ENCODE measurements around the gene SCAMP1.
A peak's percentile ranks its signal among the peaks of the same experiment; 100 is the strongest.
"Not testable (repeated sequence)": the region's sequence is repeated elsewhere in the genome, so short reads cannot be mapped to it uniquely, and the experiment has no call there.

Gene SCAMP1

DNA sequence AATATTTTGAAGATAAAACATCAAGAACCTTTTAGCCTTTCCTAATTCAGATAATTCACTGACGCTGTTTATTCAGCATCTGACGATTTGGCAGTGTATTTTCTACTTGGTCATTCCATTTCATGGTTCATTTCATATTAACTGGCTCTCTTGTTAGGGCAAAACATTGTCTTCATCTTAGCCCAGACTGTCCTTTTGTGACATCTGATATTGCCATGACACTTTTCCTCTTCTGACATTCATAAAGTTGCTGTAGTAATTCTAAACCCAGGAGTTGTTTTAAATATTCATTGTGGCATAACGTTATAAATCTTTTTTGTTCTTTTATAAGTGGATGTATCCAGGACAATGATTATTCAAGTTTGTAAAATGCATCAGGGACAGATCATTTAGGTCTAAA is 1.8 kb downstream of the SCAMP1 start:
- ATAC-seq, result no peak

DNA sequence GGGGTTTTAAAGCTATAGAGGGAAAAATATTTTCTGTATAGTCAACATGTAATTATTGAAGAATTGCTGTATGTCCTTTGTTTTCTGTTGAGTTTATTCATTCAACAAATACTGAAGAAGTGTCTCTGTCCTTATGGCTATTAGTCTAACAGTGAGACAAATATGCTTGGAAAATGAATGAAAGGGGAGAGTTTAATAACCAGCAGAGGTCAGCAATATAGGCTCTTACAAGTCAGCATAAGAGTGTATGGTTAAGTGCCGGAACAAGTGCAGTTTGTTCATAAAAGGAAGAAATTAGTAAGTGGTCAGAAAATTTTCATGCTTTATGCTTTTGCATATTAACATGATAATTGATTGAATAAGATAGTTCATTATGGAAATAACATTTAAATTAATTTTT is 3.6 kb downstream of the SCAMP1 start:
- no peak for ATAC-seq

DNA sequence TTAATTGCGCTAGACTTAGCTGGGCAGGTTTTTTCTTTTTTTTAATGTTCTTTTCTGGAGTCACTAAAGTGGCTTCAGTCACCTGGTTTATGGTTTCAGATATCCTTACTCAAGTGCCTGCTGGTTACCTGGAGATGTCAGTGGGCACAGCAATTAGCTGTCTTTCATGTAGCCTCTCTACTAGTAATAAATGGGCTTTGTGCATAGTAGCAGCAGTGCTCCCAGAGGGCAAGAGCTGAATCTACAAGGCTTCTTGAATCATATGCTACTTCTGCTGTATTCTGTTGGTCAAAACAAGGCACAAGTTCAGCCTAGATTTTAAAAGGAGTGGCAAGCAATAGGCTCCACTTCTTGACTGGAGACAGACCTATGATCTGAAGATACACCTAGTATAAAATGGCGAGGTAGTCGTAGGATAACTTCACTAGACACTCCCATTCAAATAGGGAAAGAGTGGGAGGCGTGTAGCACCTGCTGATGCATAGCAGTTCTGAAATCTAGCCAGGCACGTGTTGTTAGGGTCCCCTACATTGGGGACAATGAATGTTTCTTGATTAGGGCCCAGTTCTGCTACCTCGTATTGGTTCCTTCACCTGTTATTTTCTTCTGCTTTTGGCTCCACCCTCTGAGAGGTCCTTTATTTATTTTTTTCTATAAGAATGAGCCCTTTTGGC is 7.0 kb downstream of the SCAMP1 start:
- ATAC-seq, result peak; percentile 61 to 93

- no peak for ATAC-seq
These were observed 9.3 kb downstream of the SCAMP1 start for GRCh38 chr5:78369680-78370079.

DNA sequence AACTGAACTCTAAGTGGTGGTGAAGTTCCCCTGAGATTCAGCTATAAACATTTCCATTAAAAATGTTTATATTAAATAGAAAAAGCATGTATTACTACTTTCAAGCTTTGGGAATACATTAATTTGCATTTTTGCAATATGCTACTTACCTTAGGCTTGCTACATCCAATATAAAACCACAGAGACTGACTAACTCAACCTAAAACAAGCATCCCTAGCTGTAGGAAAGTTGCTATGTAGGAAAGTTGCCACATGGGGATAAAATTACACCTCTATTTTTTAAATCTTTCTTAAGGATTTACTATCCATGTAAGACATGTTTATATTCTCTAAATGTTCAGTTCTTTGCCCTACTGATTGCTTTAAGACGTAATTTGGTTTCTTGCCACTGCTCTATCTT is 12.8 kb downstream of the SCAMP1 start:
- ATAC-seq, result no peak

- ATAC-seq, result no peak
These were observed 15.9 kb downstream of the SCAMP1 start for GRCh38 chr5:78376315-78376714.

GRCh38 chr5:78377056-78377717 is 16.8 kb downstream of the SCAMP1 start:
- ATAC-seq, result peak in 1 of 2 donors; percentile 49

DNA sequence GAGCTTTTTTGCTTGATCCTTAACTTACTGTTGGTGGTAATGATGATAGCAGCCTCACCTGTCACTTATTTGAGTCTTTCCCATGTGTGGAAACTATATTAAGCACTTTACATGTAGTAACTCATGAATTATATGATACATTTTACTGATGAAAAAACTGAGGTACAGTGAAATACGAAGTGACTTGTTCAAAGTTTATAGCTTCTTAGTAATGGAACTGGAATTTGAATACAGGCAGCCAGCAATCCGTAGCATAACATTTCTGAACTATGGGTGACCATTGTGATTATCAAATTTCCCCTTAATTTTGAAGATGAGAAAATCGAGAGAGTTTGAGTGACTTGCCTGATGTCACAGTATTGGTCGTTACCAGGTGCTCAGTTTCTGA is 17.3 kb downstream of the SCAMP1 start:
- no peak for ATAC-seq

GRCh38 chr5:78387468-78388153 is 27.2 kb downstream of the SCAMP1 start:
- ATAC-seq, result no peak

DNA sequence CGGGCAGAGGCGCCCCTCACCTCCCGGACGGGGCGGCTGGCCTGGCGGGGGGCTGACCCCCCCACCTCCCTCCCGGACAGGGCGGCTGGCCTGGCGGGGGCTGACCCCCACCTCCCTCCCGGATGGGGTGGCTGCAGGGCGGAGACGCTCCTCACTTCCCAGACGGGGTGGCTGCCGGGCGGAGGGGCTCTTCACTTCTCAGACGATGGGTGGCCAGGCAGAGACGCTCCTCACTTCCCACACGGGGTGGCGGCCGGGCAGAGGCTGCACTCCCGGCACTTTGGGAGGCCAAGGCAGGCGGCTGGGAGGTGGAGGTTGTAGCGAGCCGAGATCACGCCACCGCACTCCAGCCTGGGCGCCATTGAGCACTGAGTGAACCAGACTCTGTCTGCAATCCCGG is 30.9 kb downstream of the SCAMP1 start:
- not testable (repeated sequence) for ATAC-seq

DNA sequence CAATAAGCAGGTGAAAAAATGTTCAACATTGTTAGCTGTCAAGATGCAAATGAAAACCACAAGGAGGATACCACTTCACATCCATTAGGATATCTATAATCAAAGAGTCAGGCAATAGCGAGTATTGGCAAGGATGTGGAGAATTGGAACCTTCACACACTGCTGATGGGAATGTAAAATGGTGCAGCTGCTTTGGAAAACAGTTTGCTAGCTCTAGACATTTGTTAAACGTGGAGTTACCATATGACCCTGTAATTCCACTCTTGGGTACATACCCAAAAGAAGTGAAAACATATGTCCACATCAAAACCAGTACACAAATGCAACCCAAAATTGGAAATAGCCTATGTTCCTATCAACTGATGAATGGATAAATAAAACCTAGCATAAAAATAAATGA is 37.4 kb downstream of the SCAMP1 start:
- ATAC-seq, result no peak

GRCh38 chr5:78399116-78399515 is 38.7 kb downstream of the SCAMP1 start:
- no peak for ATAC-seq

- ATAC-seq, result no peak
These were observed 44.4 kb downstream of the SCAMP1 start for GRCh38 chr5:78404682-78405293.

DNA sequence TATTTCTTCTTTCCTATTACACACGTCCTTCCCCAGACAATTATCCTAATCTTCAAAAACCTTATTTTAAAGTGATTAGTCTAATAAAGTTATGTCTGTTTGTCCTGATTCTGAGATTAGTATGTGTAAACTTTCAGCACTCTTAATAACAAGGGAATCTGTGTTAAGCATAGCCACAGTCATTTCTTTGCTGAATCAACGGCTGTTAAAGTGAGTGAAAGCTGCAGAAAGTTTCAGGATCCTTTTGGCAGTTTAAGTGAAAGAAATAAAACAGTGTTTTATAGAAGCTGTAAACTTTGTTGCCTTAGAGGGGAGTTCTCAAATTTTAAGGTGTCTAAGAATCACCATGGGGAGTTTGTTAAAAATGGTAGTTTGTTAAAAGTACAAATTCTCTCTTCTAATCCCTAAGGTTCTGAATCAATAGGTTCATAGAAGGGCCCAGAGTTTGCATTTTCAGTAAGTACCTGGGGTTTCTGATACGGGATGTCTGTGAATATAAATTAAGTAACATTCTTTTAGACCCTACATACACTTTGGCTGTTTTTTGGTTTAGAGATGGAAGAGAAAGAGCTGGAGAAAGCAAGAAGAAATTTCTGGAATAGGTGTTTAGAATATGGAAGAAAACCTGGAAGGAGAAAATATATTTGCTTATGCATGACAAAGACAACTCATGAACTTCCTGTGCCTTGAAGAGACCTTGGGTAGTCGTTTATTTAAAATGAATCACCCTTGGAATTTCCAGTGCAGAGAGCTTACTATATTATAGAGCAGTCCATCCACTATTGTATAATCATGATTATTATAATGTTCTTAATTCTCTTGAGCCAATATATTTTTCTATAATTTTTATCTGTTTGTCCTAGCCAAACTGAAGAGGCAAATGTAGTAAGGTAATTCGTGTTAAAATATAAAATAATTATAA is 45.7 kb downstream of the SCAMP1 start:
- peak; percentile 58 to 69 for ATAC-seq

- ATAC-seq, result no peak
These were observed 47.0 kb downstream of the SCAMP1 start for GRCh38 chr5:78407458-78407857.

GRCh38 chr5:78411586-78411985 is 51.2 kb downstream of the SCAMP1 start:
- no peak for ATAC-seq

- no peak for ATAC-seq
These were observed 56.4 kb downstream of the SCAMP1 start for GRCh38 chr5:78416677-78417425.

GRCh38 chr5:78419396-78419795 is 59.0 kb downstream of the SCAMP1 start:
- no peak for ATAC-seq

DNA sequence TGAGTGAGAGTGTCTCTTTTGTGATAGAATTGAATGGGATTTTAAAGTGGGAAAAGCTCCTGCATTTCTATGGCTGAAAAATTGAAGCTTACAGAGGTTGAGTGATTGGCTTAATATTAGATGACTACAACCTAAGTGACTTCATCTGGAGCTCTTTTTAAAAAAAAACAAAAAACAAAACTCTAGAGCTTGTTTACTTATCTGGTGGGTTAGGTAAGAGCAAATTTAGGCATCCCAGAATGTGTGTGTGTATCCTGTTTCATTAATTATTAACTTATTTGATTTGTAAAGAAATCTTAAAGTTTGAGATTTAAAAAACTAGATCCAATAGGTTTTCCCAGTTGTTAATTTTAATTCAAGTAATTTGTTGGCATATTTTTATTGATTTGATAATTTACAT is 60.1 kb downstream of the SCAMP1 start:
- ATAC-seq, result no peak

DNA sequence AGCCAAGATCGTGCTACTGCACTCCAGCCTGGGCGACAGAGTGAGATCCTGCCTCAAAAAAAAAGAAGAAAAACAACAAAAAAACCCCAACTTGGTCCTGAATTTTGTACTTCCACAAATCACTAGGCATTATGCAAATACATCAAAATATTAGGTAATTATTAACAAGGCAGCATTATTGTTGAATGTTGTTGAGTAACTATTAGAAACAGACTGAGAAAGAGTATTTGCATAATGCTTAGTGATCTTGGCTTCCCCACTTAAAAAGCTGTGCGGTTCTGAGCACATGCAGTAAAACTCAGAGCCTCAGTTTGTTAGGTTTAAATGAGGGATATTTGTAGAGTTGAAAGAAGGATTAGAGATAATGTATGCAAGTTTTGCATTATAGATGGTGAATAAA is 64.2 kb downstream of the SCAMP1 start:
- no peak for ATAC-seq

DNA sequence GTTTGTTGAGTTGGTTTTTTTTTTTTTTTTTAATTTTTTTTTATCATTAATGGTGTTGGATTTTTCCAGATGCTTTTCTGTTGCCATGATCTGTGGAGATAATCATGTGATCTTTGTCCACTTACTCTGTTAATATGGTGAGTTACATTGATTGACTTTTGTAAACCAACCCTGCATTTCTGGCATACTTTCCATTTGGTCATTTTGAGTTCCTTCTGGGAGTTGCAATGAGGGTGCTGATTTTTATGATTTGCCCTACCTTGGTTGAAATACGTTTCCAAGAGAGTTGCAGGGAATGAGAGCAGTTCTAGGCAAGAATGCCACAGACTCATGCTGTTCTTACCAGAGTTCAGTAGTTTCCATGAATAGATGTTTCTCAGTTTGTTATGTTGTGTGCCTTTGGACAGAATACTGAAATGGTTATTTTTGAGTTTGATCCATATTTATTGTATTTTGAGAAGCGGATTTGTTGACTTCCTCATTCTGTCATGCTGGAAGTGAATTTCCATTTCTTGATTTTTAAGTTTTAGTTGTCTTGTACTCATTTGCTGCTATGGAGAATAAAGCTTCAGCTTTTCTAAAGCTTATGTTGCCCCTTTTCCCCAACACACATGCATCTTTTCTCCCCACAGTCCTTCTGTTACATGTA is 69.0 kb downstream of the SCAMP1 start:
- no peak for ATAC-seq

All from activated CD4-positive, CD25-positive, alpha-beta regulatory T cell treated with anti-CD3 and anti-CD28 coated beads, Interleukin-2, amount 50 U/mL, for 24 hours (primary cell).